Mucosa of descending colon (tissue), 3 donors: ENCODE data around the gene NUDT8. TPM values are rescaled to one million over a fixed set of nuclear protein-coding genes. Genes with fewer than 3 reads are reported as not detected.
"Not testable (repeated sequence)": the region's sequence is repeated elsewhere in the genome, so short reads cannot be mapped to it uniquely, and the experiment has no call there.

Experiments used
- ATAC-seq: fragments of 200-7000 bp; cut with Tn5 transposase; one replicate; pipeline ENCODE4 v1.9.1; 2020; ENCODE audit warnings: mild to moderate bottlenecking, moderate library complexity
- DNase-seq, 3 donors: peaks; one replicate each; pipeline ENCODE4 v3.0.0-alpha.2; 2020
- H3K36me3 ChIP-seq: fragments of 200-600 bp; one replicate; pipeline ENCODE4 v1.8.0; 2021; ENCODE audit warnings: low read depth, mild to moderate bottlenecking
- H3K4me1 ChIP-seq: fragments of 200-600 bp; one replicate; pipeline ENCODE4 v1.8.0; 2021; ENCODE audit warnings: low read depth, mild to moderate bottlenecking
- H3K4me3 ChIP-seq: fragments of 200-600 bp; one replicate; pipeline ENCODE4 v1.8.0; 2021; ENCODE audit warnings: mild to moderate bottlenecking
- H3K9me3 ChIP-seq: fragments of 200-600 bp; one replicate; pipeline ENCODE4 v1.8.0; 2021; ENCODE audit warnings: mild to moderate bottlenecking
- CTCF ChIP-seq: fragments of 200-600 bp; IDR thresholded peaks from one replicate; pipeline ENCODE4 v1.8.0; 2022; ENCODE audit warnings: antibody characterized with exemption, mild to moderate bottlenecking
- intact Hi-C, 2 donors: fragments of 100-400 bp; cut with DNase I in 1 of 2; cut with micrococcal nuclease in 1 of 2; formaldehyde crosslinking; loops; one replicate each; pipeline versions ENCODE4 v1.11.0 to v1.11.1; 2022; cut with DNase I, micrococcal nuclease
- total RNA-seq, 3 donors: library from RNA; stranded (reverse); fragmentation: NEBNext Ultra II Directional in 2 of 3; extraction: Animal tissue kit (Norgen Biotek cat#: 25700) in 2 of 3; gene quantifications; one replicate each; pipeline versions ENCODE4 v1.2.1 to v1.2.4, GENCODE V29; 2021 to 2023
- donor health status: DM: no; HTN: no; CAD: no; lungs with moderate emphysema.
- donor health status: DM: no; HTN: no; CAD: no.
- donor health status: DM: no; HTN: yes; CAD: no.

NUDT8 gene
- total RNA-seq, 3 donors from 2014 or later, result 17.3 to 34.6 (median 23.1) TPM

GRCh38 chr11:67641338-67642172, 11.8 kb upstream of the NUDT8 start:
- TF ChIP-seq CTCF, result no peak
- no peaks in the 10 kb centered on the region for H3K36me3 ChIP-seq
- peaks cover 4% of the 10 kb centered on the region for H3K4me1 ChIP-seq
- no peaks in the 10 kb centered on the region for H3K9me3 ChIP-seq
- DNase-seq, result peak in 1 of 3 donors; percentile 44
- no peak overlapping the region for H3K4me3 ChIP-seq
- intact Hi-C loops, result no loop called here
- ATAC-seq, result no peak

- H3K4me3 ChIP-seq, result no peak overlapping the region
- H3K4me1 ChIP-seq, result no peaks in the 10 kb centered on the region
- ATAC-seq, result no peak
- TF ChIP-seq CTCF, result no peak
- no peaks in the 10 kb centered on the region for H3K9me3 ChIP-seq
- peak in 1 of 3 donors; percentile 35 for DNase-seq
- no peaks in the 10 kb centered on the region for H3K36me3 ChIP-seq
- intact Hi-C loops, result no loop called here
Observed at GRCh38 chr11:67640758-67641337, 11.1 kb upstream of the NUDT8 start.

- Histone ChIP-seq H3K4me3 (no peak overlapping the region), H3K4me1 (no peaks in the 10 kb centered on the region), H3K36me3 (no peaks in the 10 kb centered on the region), H3K9me3 (no peaks in the 10 kb centered on the region)
- DNase-seq (peak; percentile 76 to 83 (median 81)), ATAC-seq (peak; percentile 84)
- intact Hi-C loops, result no loop called here
- TF ChIP-seq CTCF, result peak; percentile 32
Observed at GRCh38 chr11:67640021-67640757, 10.5 kb upstream of the NUDT8 start.

GRCh38 chr11:67639438-67639859, 9.7 kb upstream of the NUDT8 start, which contains the start of gene TBX10:
TSS of gene TBX10 (minus strand) at chr11:67639763. CDS start at chr11:67639472, 291 bp downstream.
- H3K36me3 ChIP-seq, result no peaks in the 10 kb centered on the region
- TF ChIP-seq CTCF, result no peak
- intact Hi-C loops, result no loop called here
- no peaks in the 10 kb centered on the region for H3K4me1 ChIP-seq
- DNase-seq (peak in 1 of 3 donors; percentile 45), ATAC-seq (no peak)
- H3K9me3 ChIP-seq, result no peaks in the 10 kb centered on the region
- no peak within 1 kb of the TSS for H3K4me3 ChIP-seq

GRCh38 chr11:67638535-67639437, 9.0 kb upstream of the NUDT8 start:
- H3K36me3 ChIP-seq, result no peaks in the 10 kb centered on the region
- H3K9me3 ChIP-seq, result no peaks in the 10 kb centered on the region
- TF ChIP-seq CTCF, result no peak
- H3K4me1 ChIP-seq, result no peaks in the 10 kb centered on the region
- peak in 1 of 3 donors; percentile 50 for DNase-seq
- ATAC-seq, result no peak
- intact Hi-C loops, result no loop called here
- H3K4me3 ChIP-seq, result no peak overlapping the region

GRCh38 chr11:67637441-67637840, 7.7 kb upstream of the NUDT8 start:
- H3K4me3 ChIP-seq, H3K36me3 ChIP-seq, ATAC-seq, H3K9me3 ChIP-seq, intact Hi-C loops, H3K4me1 ChIP-seq: not testable (repeated sequence)
- peak in 1 of 3 donors; percentile 35 for DNase-seq
